Tibial artery (tissue), 4 donors: ENCODE results near the gene IPO13.

Experiments
- DNase-seq, 2 donors: peaks; one replicate each; pipeline ENCODE4 v3.0.0-alpha.2; 2019
- H3K27ac ChIP-seq, 2 donors: fragments of 200-600 bp; sonication (generic) in 1 of 2; 1 replicate in 1 of 2; 2 replicates in 1 of 2; pipeline ENCODE4 v1.5.1; 2018 to 2019; ENCODE audit warnings: mild to moderate bottlenecking in 1 of 2
- H3K27me3 ChIP-seq, 2 donors: fragments of 200-600 bp; sonication (generic) in 1 of 2; one replicate each; pipeline versions ENCODE4 v1.5.1 to v1.6.0; 2016 to 2019
- H3K36me3 ChIP-seq, 3 donors: fragments of 200-600 bp; sonication (generic) in 2 of 3; one replicate each; pipeline ENCODE4 v1.5.1; 2016 to 2019; ENCODE audit warnings: mild to moderate bottlenecking in 2 of 3
- H3K4me1 ChIP-seq, 4 donors: fragments of 200-600 bp; sonication (generic) in 2 of 4; 1 replicate in 3 of 4; 2 replicates in 1 of 4; pipeline ENCODE4 v1.5.1; 2016 to 2019
- H3K4me3 ChIP-seq, 2 donors: fragments of 200-600 bp; sonication (generic) in 1 of 2; 1 replicate in 1 of 2; 2 replicates in 1 of 2; pipeline ENCODE4 v1.5.1; 2018 to 2019; ENCODE audit warnings: mild to moderate bottlenecking in 2 of 2
- H3K9me3 ChIP-seq, 3 donors: fragments of 200-600 bp; sonication (generic) in 1 of 3; one replicate each; pipeline ENCODE4 v1.5.1; 2016 to 2019
- CTCF ChIP-seq, 2 experiments: fragments of 200-600 bp in 1 of 2; fragments of 450-650 bp in 1 of 2; IDR thresholded peaks; one replicate each; pipeline ENCODE4 v1.5.1; 2017 to 2019; ENCODE audit warnings: antibody characterized with exemption in 2 of 2, mild to moderate bottlenecking in 1 of 2, moderate library complexity in 1 of 2
- intact Hi-C: fragments of 100-400 bp; cut with DNase I; formaldehyde crosslinking; loops from one replicate; pipeline ENCODE4 v1.15.0; 2023; ENCODE audit warnings: low total_unique reads

The IPO13 gene

GRCh38 chr1:43993206-43993914 is 46.6 kb downstream of the IPO13 start:
- no peak overlapping the region for H3K27ac ChIP-seq
- no peaks in the 10 kb centered on the region for H3K27me3 ChIP-seq
- intact Hi-C loops, result no loop called here
- no peak overlapping the region for H3K4me3 ChIP-seq
- no peak for TF ChIP-seq CTCF (IDR thresholded peaks at IDR 0.05)
- DNase-seq, result no peak
- H3K9me3 ChIP-seq, result no peaks in the 10 kb centered on the region
- peaks cover 0 to 1% (median 0%) of the 10 kb centered on the region in 3 donors for H3K36me3 ChIP-seq
- peaks cover 7 to 23% (median 13%) of the 10 kb centered on the region in 4 donors for H3K4me1 ChIP-seq

- peaks cover 0 to 6% (median 0%) of the 10 kb centered on the region in 3 donors for H3K36me3 ChIP-seq
- peaks cover 7 to 23% (median 13%) of the 10 kb centered on the region in 4 donors for H3K4me1 ChIP-seq
- H3K9me3 ChIP-seq, result no peaks in the 10 kb centered on the region
- no peak overlapping the region for H3K4me3 ChIP-seq
- intact Hi-C loops, result no loop called here
- TF ChIP-seq CTCF (IDR thresholded peaks at IDR 0.05), result no peak
- H3K27me3 ChIP-seq, result no peaks in the 10 kb centered on the region
- DNase-seq, result no peak
- H3K27ac ChIP-seq, result no peak overlapping the region
These were observed 47.3 kb downstream of the IPO13 start for GRCh38 chr1:43994071-43994470.

GRCh38 chr1:43994794-43995790 is 48.3 kb downstream of the IPO13 start:
- Histone ChIP-seq H3K36me3 (peaks cover 0 to 16% (median 0%) of the 10 kb centered on the region in 3 donors), H3K4me3 (no peak overlapping the region), H3K27ac (no peak overlapping the region), H3K27me3 (no peaks in the 10 kb centered on the region), H3K9me3 (no peaks in the 10 kb centered on the region), H3K4me1 (peaks cover 7 to 23% (median 13%) of the 10 kb centered on the region in 4 donors)
- intact Hi-C loops, result no loop called here
- no peak for DNase-seq
- TF ChIP-seq CTCF (IDR thresholded peaks at IDR 0.05), result no peak

GRCh38 chr1:43995984-43996732 is 49.4 kb downstream of the IPO13 start:
- H3K27ac ChIP-seq, result no peak overlapping the region
- no peak overlapping the region for H3K4me3 ChIP-seq
- DNase-seq, result no peak

More at GRCh38 chr1:43995984-43996732, 49.4 kb downstream of the IPO13 start:
- Histone ChIP-seq H3K36me3 (peaks cover 0 to 27% (median 0%) of the 10 kb centered on the region in 3 donors), H3K9me3 (no peaks in the 10 kb centered on the region), H3K27me3 (no peaks in the 10 kb centered on the region), H3K4me1 (peaks cover 2 to 15% (median 6%) of the 10 kb centered on the region in 4 donors)
- intact Hi-C loops, result no loop called here
- TF ChIP-seq CTCF (IDR thresholded peaks at IDR 0.05), result no peak
